Iris pigment epithelial cell (primary cell): ENCODE data around the gene CDC45.

Experiments used
- DNase-seq: peaks from one replicate; pipeline ENCODE4 v3.0.0-alpha.2; 2011; ENCODE audit warnings: low read depth

CDC45 gene

GRCh38 chr22:19448739-19449421, 30.8 kb upstream of the CDC45 start:
- no peak for DNase-seq

GRCh38 chr22:19449422-19449767, 30.3 kb upstream of the CDC45 start:
- DNase-seq = no peak

GRCh38 chr22:19450363-19451175, 29.2 kb upstream of the CDC45 start:
- no peak for DNase-seq

- DNase-seq = no peak
Measured at GRCh38 chr22:19451570-19451969, 28.1 kb upstream of the CDC45 start.

GRCh38 chr22:19453718-19454117, 26.0 kb upstream of the CDC45 start:
- DNase-seq = no peak

- DNase-seq = no peak
Measured at GRCh38 chr22:19454156-19454555, 25.6 kb upstream of the CDC45 start.

- no peak for DNase-seq
Measured at GRCh38 chr22:19455033-19455432, 24.7 kb upstream of the CDC45 start.

- DNase-seq = peak; percentile 59
Measured at GRCh38 chr22:19455585-19456370, 23.9 kb upstream of the CDC45 start.

- DNase-seq = no peak
Measured at GRCh38 chr22:19456541-19456940, 23.2 kb upstream of the CDC45 start.

GRCh38 chr22:19457828-19458428, 21.8 kb upstream of the CDC45 start:
- DNase-seq = no peak

- no peak for DNase-seq
Measured at GRCh38 chr22:19460036-19460435, 19.7 kb upstream of the CDC45 start.

- no peak for DNase-seq
Measured at GRCh38 chr22:19461506-19461905, 18.2 kb upstream of the CDC45 start.

GRCh38 chr22:19463008-19463407, 16.7 kb upstream of the CDC45 start:
- DNase-seq = no peak

- DNase-seq = peak; percentile 83
Measured at GRCh38 chr22:19463491-19464469, 15.9 kb upstream of the CDC45 start.

GRCh38 chr22:19464546-19464945, 15.2 kb upstream of the CDC45 start:
- DNase-seq = no peak

GRCh38 chr22:19464975-19465374, 14.7 kb upstream of the CDC45 start:
- DNase-seq = no peak

GRCh38 chr22:19466126-19466716, 13.5 kb upstream of the CDC45 start:
- no peak for DNase-seq

GRCh38 chr22:19466848-19467752, 12.6 kb upstream of the CDC45 start:
- DNase-seq = no peak

GRCh38 chr22:19467912-19468311, 11.8 kb upstream of the CDC45 start:
- DNase-seq = no peak

GRCh38 chr22:19469421-19469820, 10.3 kb upstream of the CDC45 start:
- DNase-seq = no peak
